Measurements from ENCODE around the gene LIPC.

Gene LIPC

GRCh38 chr15:58407236-58407775 is 24.5 kb upstream of the LIPC start:
- DNase-seq = peak; percentile 57

GRCh38 chr15:58407778-58408177 is 24.0 kb upstream of the LIPC start:
- DNase-seq = peak; percentile 45

GRCh38 chr15:58409861-58410260 is 21.9 kb upstream of the LIPC start:
- DNase-seq = no peak

- DNase-seq = peak; percentile 2
Measured at GRCh38 chr15:58410353-58410752, 21.4 kb upstream of the LIPC start.

- no peak for DNase-seq
Measured at GRCh38 chr15:58413253-58413652, 18.5 kb upstream of the LIPC start.

GRCh38 chr15:58415636-58416035 is 16.2 kb upstream of the LIPC start:
- no peak for DNase-seq

- no peak for DNase-seq
Measured at GRCh38 chr15:58416963-58417362, 14.8 kb upstream of the LIPC start.

GRCh38 chr15:58418135-58418534 is 13.7 kb upstream of the LIPC start:
- no peak for DNase-seq

GRCh38 chr15:58419803-58420524 is 11.8 kb upstream of the LIPC start:
- no peak for DNase-seq

- DNase-seq = no peak
Measured at GRCh38 chr15:58420579-58421043, 11.2 kb upstream of the LIPC start.

GRCh38 chr15:58423205-58423604 is 8.6 kb upstream of the LIPC start:
- no peak for DNase-seq

- no peak for DNase-seq
Measured at GRCh38 chr15:58423831-58424608, 7.8 kb upstream of the LIPC start.

- no peak for DNase-seq
Measured at GRCh38 chr15:58424722-58425121, 7.1 kb upstream of the LIPC start.

GRCh38 chr15:58425185-58425584 is 6.6 kb upstream of the LIPC start:
- DNase-seq = no peak

GRCh38 chr15:58425834-58426233 is 6.0 kb upstream of the LIPC start:
- no peak for DNase-seq

GRCh38 chr15:58426501-58426900 is 5.3 kb upstream of the LIPC start:
- no peak for DNase-seq

- DNase-seq = no peak
Measured at GRCh38 chr15:58427987-58428386, 3.8 kb upstream of the LIPC start.

- no peak for DNase-seq
Measured at GRCh38 chr15:58430224-58430787, 1.5 kb upstream of the LIPC start.

GRCh38 chr15:58432401-58432800 is 610 bp downstream of the LIPC start:
- no peak for DNase-seq

- no peak for DNase-seq
Measured at GRCh38 chr15:58433597-58434333, 2.0 kb downstream of the LIPC start.

- no peak for DNase-seq
Measured at GRCh38 chr15:58434334-58434875, 2.6 kb downstream of the LIPC start.

- no peak for DNase-seq
Measured at GRCh38 chr15:58436552-58436951, 4.8 kb downstream of the LIPC start.

Measured in NCI-H510A treated with DMSO at 0.1 percent for 48 hours (cell line).